Spleen (tissue), 7 donors: ENCODE data around the gene PTPRT.

Experiments used
- CTCF ChIP-seq, 11 experiments: fragments of 200-600 bp in 7 of 11; fragments of 450-650 bp in 4 of 11; sonication (generic) in 4 of 11; IDR thresholded peaks in 8 of 11; conservative IDR thresholded peaks in 3 of 11; 1 replicate in 7 of 11; 2 replicates in 4 of 11; pipeline versions ENCODE4 v1.4.0 to v1.8.0; 2016 to 2021; ENCODE audit warnings: antibody characterized with exemption in 11 of 11, inconsistent platforms in 4 of 11, mild to moderate bottlenecking in 1 of 11
- POLR2AphosphoS5 ChIP-seq, 3 donors: sonication (generic); formaldehyde crosslinking; IDR thresholded peaks; one replicate each; pipeline ENCODE4 v1.5.1; 2017; ENCODE audit warnings: antibody characterized with exemption in 3 of 3
- donor health status: DM: no; HTN: no; CAD: no; lungs with moderate emphysema.
- donor health status: DM: no; HTN: no; CAD: no.
- donor health status: DM: no; HTN: no; CAD: no.

DNA sequence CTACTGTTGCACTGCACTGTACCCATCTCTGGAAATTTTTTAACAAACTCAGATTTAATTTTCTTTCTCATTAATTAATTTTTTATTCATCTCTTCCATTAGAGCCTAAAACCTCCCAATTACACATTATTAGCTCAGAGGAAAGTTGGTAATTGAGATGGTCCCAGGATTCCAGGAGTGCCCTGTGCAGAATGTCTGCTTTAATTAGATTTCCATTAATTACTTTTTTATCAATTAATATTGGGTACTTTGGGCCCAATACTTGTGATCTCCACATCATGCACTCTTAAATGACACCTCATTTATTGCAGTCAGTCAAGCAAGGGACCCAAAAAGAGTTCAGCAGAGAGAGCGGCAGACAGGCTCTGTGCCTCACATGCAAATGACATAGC, 232.0 kb downstream of the PTPRT start:
- TF ChIP-seq CTCF (IDR thresholded peaks at IDR 0.05 in 8 of 11, conservative IDR thresholded peaks at IDR 0.05 in 3 of 11) (no peak), POLR2AphosphoS5 (IDR thresholded peaks at IDR 0.05) (no peak)
